Measurements from ENCODE around the gene GALNT6. TPM values are rescaled to one million over a fixed set of nuclear protein-coding genes. Genes with fewer than 3 reads are reported as not detected.
A peak's percentile ranks its signal among the peaks of the same experiment; 100 is the strongest.
"Not testable (repeated sequence)": the region's sequence is repeated elsewhere in the genome, so short reads cannot be mapped to it uniquely, and the experiment has no call there.

The GALNT6 gene
- total and polyA plus RNA-seq, 2 experiments from 2014 or later: 4.3 to 9.4 TPM

GRCh38 chr12:51339750-51340149 is 51.5 kb downstream of the GALNT6 start:
- 74 to 75% methylated on average over 6 of the region's 6 CpGs for WGBS, 2 experiments (ENCODE audit: low coverage in 1 of 2, low lambda C conversion rate in 2 of 2, missing lambda C conversion rate in 2 of 2)
- TF ChIP-seq EZH2phosphoT487 (IDR thresholded peaks at IDR 0.05; ENCODE audit: insufficient read depth, low read depth) (no peak), EZH2 (IDR thresholded peaks at IDR 0.05; ENCODE audit: insufficient read depth, poor library complexity, severe bottlenecking) (no peak)

GRCh38 chr12:51337336-51337735 is 53.9 kb downstream of the GALNT6 start:
- H3K4me2 ChIP-seq (ENCODE audit: unreplicated experiment); H3K4me3 ChIP-seq; H3K9me3 ChIP-seq (ENCODE audit: low read depth); H3K27ac ChIP-seq; H3K36me3 ChIP-seq (ENCODE audit: low read depth); H3K9ac ChIP-seq; H3K79me2 ChIP-seq (ENCODE audit: insufficient read depth); H2AFZ ChIP-seq; H3K27me3 ChIP-seq (replicated peaks; ENCODE audit: insufficient read depth); H3F3A ChIP-seq (ENCODE audit: insufficient read depth); in situ Hi-C loops (cut with MboI); DNase-seq; H3K9me2 ChIP-seq (ENCODE audit: insufficient read depth); H3K4me1 ChIP-seq (ENCODE audit: insufficient read depth); H4K20me1 ChIP-seq (ENCODE audit: insufficient read depth): not testable (repeated sequence)

More at GRCh38 chr12:51339750-51340149, 51.5 kb downstream of the GALNT6 start:
- no peak overlapping the region for H3K4me3 ChIP-seq
- no peak overlapping the region for H3K27ac ChIP-seq
- H2AFZ ChIP-seq: no peak overlapping the region
- no peak for DNase-seq
- no peaks in the 10 kb centered on the region for H3K4me1 ChIP-seq (ENCODE audit: insufficient read depth)
- no peaks in the 10 kb centered on the region for H3F3A ChIP-seq (ENCODE audit: insufficient read depth)
- H3K79me2 ChIP-seq (ENCODE audit: insufficient read depth): no peaks in the 10 kb centered on the region
- in situ Hi-C loops (cut with MboI): loop anchor here (10.0 kb wide), 2 partner anchors 75 to 295 kb away; partner anchors contain the start of gene LETMD1
- no peaks in the 10 kb centered on the region for H3K27me3 ChIP-seq (replicated peaks; ENCODE audit: insufficient read depth)
- no peaks in the 10 kb centered on the region for H3K36me3 ChIP-seq (ENCODE audit: low read depth)
- no peak overlapping the region for H3K4me2 ChIP-seq (ENCODE audit: unreplicated experiment)
- no peak overlapping the region for H3K9ac ChIP-seq
- no peaks in the 10 kb centered on the region for H3K9me2 ChIP-seq (ENCODE audit: insufficient read depth)
- no peaks in the 10 kb centered on the region for H3K9me3 ChIP-seq (ENCODE audit: low read depth)
- no peaks in the 10 kb centered on the region for H4K20me1 ChIP-seq (ENCODE audit: insufficient read depth)

GRCh38 chr12:51335931-51336330 is 55.3 kb downstream of the GALNT6 start:
- WGBS, 2 experiments (ENCODE audit: low coverage in 1 of 2, low lambda C conversion rate in 2 of 2, missing lambda C conversion rate in 2 of 2): 47 to 48% methylated on average over 2 of the region's 2 CpGs
- H2AFZ ChIP-seq: no peak overlapping the region
- H3K4me2 ChIP-seq (ENCODE audit: unreplicated experiment): no peak overlapping the region
- no peaks in the 10 kb centered on the region for H3K9me2 ChIP-seq (ENCODE audit: insufficient read depth)
- no peaks in the 10 kb centered on the region for H3K4me1 ChIP-seq (ENCODE audit: insufficient read depth)
- H3K27me3 ChIP-seq (replicated peaks; ENCODE audit: insufficient read depth): no peaks in the 10 kb centered on the region
- in situ Hi-C loops (cut with MboI): no loop called here
- no peak overlapping the region for H3K27ac ChIP-seq
- H3K9me3 ChIP-seq (ENCODE audit: low read depth): no peaks in the 10 kb centered on the region
- H3K36me3 ChIP-seq (ENCODE audit: low read depth): no peaks in the 10 kb centered on the region
- no peak overlapping the region for H3K4me3 ChIP-seq
- no peak for TF ChIP-seq EZH2phosphoT487 (IDR thresholded peaks at IDR 0.05; ENCODE audit: insufficient read depth, low read depth)
- no peak for TF ChIP-seq EZH2 (IDR thresholded peaks at IDR 0.05; ENCODE audit: insufficient read depth, poor library complexity, severe bottlenecking)
- H3F3A ChIP-seq (ENCODE audit: insufficient read depth): no peaks in the 10 kb centered on the region
- H4K20me1 ChIP-seq (ENCODE audit: insufficient read depth): no peaks in the 10 kb centered on the region
- H3K9ac ChIP-seq: no peak overlapping the region
- DNase-seq: no peak
- no peaks in the 10 kb centered on the region for H3K79me2 ChIP-seq (ENCODE audit: insufficient read depth)

- TF ChIP-seq EZH2 (IDR thresholded peaks at IDR 0.05; ENCODE audit: insufficient read depth, poor library complexity, severe bottlenecking) (no peak), EZH2phosphoT487 (IDR thresholded peaks at IDR 0.05; ENCODE audit: insufficient read depth, low read depth) (no peak)
- Histone ChIP-seq H3K9me3 (ENCODE audit: low read depth) (no peaks in the 10 kb centered on the region), H3K36me3 (ENCODE audit: low read depth) (no peaks in the 10 kb centered on the region), H3K4me1 (ENCODE audit: insufficient read depth) (no peaks in the 10 kb centered on the region), H3K4me2 (ENCODE audit: unreplicated experiment) (no peak overlapping the region), H4K20me1 (ENCODE audit: insufficient read depth) (no peaks in the 10 kb centered on the region), H3K79me2 (ENCODE audit: insufficient read depth) (no peaks in the 10 kb centered on the region), H3K4me3 (no peak overlapping the region), H3K27ac (no peak overlapping the region), H3F3A (ENCODE audit: insufficient read depth) (no peaks in the 10 kb centered on the region), H3K9me2 (ENCODE audit: insufficient read depth) (no peaks in the 10 kb centered on the region), H3K27me3 (replicated peaks; ENCODE audit: insufficient read depth) (no peaks in the 10 kb centered on the region), H2AFZ (no peak overlapping the region), H3K9ac (no peak overlapping the region)
- in situ Hi-C loops (cut with MboI): no loop called here
- peak; percentile 34 for DNase-seq
- 24 to 30% methylated on average over 4 of the region's 4 CpGs for whole genome bisulfite sequencing, 2 experiments (ENCODE audit: low coverage in 1 of 2, low lambda C conversion rate in 2 of 2, missing lambda C conversion rate in 2 of 2)
These were observed 56.4 kb downstream of the GALNT6 start for GRCh38 chr12:51334764-51335163.

GRCh38 chr12:51333536-51333935 is 57.7 kb downstream of the GALNT6 start:
- Histone ChIP-seq H3K9ac (no peak overlapping the region), H3K4me2 (ENCODE audit: unreplicated experiment) (no peak overlapping the region), H3K4me3 (no peak overlapping the region), H3K27ac (no peak overlapping the region), H3F3A (ENCODE audit: insufficient read depth) (no peaks in the 10 kb centered on the region), H3K9me3 (ENCODE audit: low read depth) (no peaks in the 10 kb centered on the region), H3K27me3 (replicated peaks; ENCODE audit: insufficient read depth) (no peaks in the 10 kb centered on the region), H3K79me2 (ENCODE audit: insufficient read depth) (no peaks in the 10 kb centered on the region), H3K9me2 (ENCODE audit: insufficient read depth) (no peaks in the 10 kb centered on the region), H4K20me1 (ENCODE audit: insufficient read depth) (no peaks in the 10 kb centered on the region), H2AFZ (no peak overlapping the region), H3K4me1 (ENCODE audit: insufficient read depth) (no peaks in the 10 kb centered on the region), H3K36me3 (ENCODE audit: low read depth) (no peaks in the 10 kb centered on the region)
- TF ChIP-seq EZH2 (IDR thresholded peaks at IDR 0.05; ENCODE audit: insufficient read depth, poor library complexity, severe bottlenecking) (no peak), EZH2phosphoT487 (IDR thresholded peaks at IDR 0.05; ENCODE audit: insufficient read depth, low read depth) (no peak)
- DNase-seq: no peak
- 81 to 82% methylated on average over 6 of the region's 6 CpGs for WGBS, 2 experiments (ENCODE audit: low coverage in 1 of 2, low lambda C conversion rate in 2 of 2, missing lambda C conversion rate in 2 of 2)
- in situ Hi-C loops (cut with MboI): no loop called here

Data from GM23248 (cell line).